HG03558 (cell line): Measurements from ENCODE around the gene RBM22.
"Not testable (repeated sequence)": the region's sequence is repeated elsewhere in the genome, so short reads cannot be mapped to it uniquely, and the experiment has no call there.

Source experiments
- ATAC-seq: cut with Tn5 transposase; IDR thresholded peaks from one replicate; pipeline ENCODE4 v1.9.1; 2021; ENCODE audit warnings: moderate number of reproducible peaks; ENCODE audit not compliant: unreplicated experiment; ENCODE audit errors: extremely low read depth

Gene RBM22

GRCh38 chr5:150700594-150701377, at the start of gene RBM22:
Gene RBM22 (minus strand): TSS chr5:150701062. CDS start chr5:150700985, 77 bp downstream.
- peak; percentile 83 for ATAC-seq

- no peak for ATAC-seq
These were observed 49.6 kb upstream of the RBM22 start for GRCh38 chr5:150750469-150750868.

GRCh38 chr5:150743142-150743488, 42.3 kb upstream of the RBM22 start:
- ATAC-seq, result not testable (repeated sequence)

GRCh38 chr5:150742455-150743141, 41.7 kb upstream of the RBM22 start:
- not testable (repeated sequence) for ATAC-seq

GRCh38 chr5:150740992-150741391, 40.1 kb upstream of the RBM22 start:
- no peak for ATAC-seq

GRCh38 chr5:150738862-150739261, 38.0 kb upstream of the RBM22 start:
- ATAC-seq, result no peak

- peak; percentile 61 for ATAC-seq
These were observed 33.9 kb upstream of the RBM22 start for GRCh38 chr5:150734579-150735384.

GRCh38 chr5:150731669-150732242, 30.9 kb upstream of the RBM22 start:
- no peak for ATAC-seq

GRCh38 chr5:150729859-150730258, 29.0 kb upstream of the RBM22 start:
- ATAC-seq, result no peak

GRCh38 chr5:150723845-150724244, 23.0 kb upstream of the RBM22 start:
- ATAC-seq, result no peak

- ATAC-seq, result no peak
These were observed 9.3 kb upstream of the RBM22 start for GRCh38 chr5:150710165-150710564.

GRCh38 chr5:150706776-150707390, 6.0 kb upstream of the RBM22 start:
- no peak for ATAC-seq

GRCh38 chr5:150703762-150704161, 2.9 kb upstream of the RBM22 start:
- ATAC-seq, result no peak

GRCh38 chr5:150700246-150700593, 642 bp downstream of the RBM22 start:
- ATAC-seq, result no peak

GRCh38 chr5:150694612-150695011, 6.2 kb downstream of the RBM22 start:
- ATAC-seq, result no peak

- no peak for ATAC-seq
These were observed 8.6 kb downstream of the RBM22 start for GRCh38 chr5:150692276-150692675.

- no peak for ATAC-seq
These were observed 10.1 kb downstream of the RBM22 start for GRCh38 chr5:150690760-150691159.

GRCh38 chr5:150689120-150689519, 11.7 kb downstream of the RBM22 start:
- ATAC-seq, result no peak

GRCh38 chr5:150676578-150676977, 24.3 kb downstream of the RBM22 start:
- no peak for ATAC-seq

GRCh38 chr5:150675069-150675468, 25.8 kb downstream of the RBM22 start:
- no peak for ATAC-seq
